ENCODE data around the gene PRKAR1B. TPM values are rescaled to one million over a fixed set of nuclear protein-coding genes. Genes with fewer than 3 reads are reported as not detected.

Gene PRKAR1B
- polyA plus RNA-seq, 1 of the 3 experiments (the other 2 are of a cell fraction), result 63.7 TPM

GRCh38 chr7:504221-505111, 222.6 kb downstream of the PRKAR1B start (continued):
- no peak for TF ChIP-seq TAF1 (IDR thresholded peaks at IDR 0.05; ENCODE audit: borderline replicate concordance, low read depth, low read length)

DNA sequence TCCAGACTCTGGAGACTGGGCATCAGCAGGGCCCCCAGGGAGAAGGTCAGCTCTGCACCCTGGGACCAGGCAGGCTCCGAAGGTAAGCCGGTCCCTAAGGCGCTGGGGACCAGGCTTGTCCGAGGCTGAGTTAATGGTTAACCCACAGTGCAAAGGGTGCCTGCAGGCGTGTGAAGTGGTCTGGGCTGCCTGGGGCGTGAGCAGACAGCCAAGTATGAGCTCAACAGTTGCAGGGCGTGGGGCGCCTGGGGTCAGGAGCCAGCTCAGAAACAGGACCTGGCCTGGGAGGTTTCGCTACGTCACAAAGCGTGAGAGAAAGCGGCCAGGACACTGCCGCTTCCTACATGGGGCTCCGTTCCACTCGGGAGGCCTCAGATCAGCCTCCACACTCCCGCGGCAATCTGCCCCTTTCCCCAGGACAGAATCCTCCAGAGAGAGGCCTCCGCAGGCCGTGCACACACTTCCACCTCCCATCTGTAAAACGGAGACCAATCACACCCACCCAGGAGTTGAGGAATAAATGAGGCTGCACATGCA, 223.4 kb downstream of the PRKAR1B start:
- Histone ChIP-seq H3K27ac (ENCODE audit: low read depth in 2 of 2, low read length in 1 of 2) (no peak overlapping the region), H3K4me1 (ENCODE audit: control insufficient read depth in 1 of 2, insufficient read depth in 2 of 2, low read depth in 1 of 2, low read length in 1 of 2) (no peaks in the 10 kb centered on the region), H3F3A (replicated peaks; ENCODE audit: insufficient read depth) (peaks cover 24% of the 10 kb centered on the region), H3K4me2 (no peak overlapping the region), H4K20me1 (ENCODE audit: insufficient read depth) (peaks cover 83% of the 10 kb centered on the region), H3K27me3 (ENCODE audit: insufficient read depth) (no peaks in the 10 kb centered on the region), H3K79me2 (ENCODE audit: insufficient read depth) (peaks cover 63% of the 10 kb centered on the region), H3K9me3 (no peaks in the 10 kb centered on the region), H3K36me3 (replicated peaks in 1 of 2; ENCODE audit: control insufficient read depth in 1 of 2, insufficient read depth in 2 of 2, low read length in 1 of 2) (peaks cover 22 to 49% of the 10 kb centered on the region in 2 experiments), H3K9ac (no peak overlapping the region), H3K4me3 (ENCODE audit: low read depth in 2 of 2, low read length in 1 of 2) (no peak overlapping the region), H2AFZ (ENCODE audit: low read depth) (no peak overlapping the region), H3K9me2 (no peaks in the 10 kb centered on the region)
- TF ChIP-seq MEF2A (IDR thresholded peaks at IDR 0.05; ENCODE audit: borderline replicate concordance, low read depth), result no peak
- TF ChIP-seq CHD2 (IDR thresholded peaks at IDR 0.05; ENCODE audit: low read length, partially characterized antibody), result no peak
- no peak for TF ChIP-seq TCF12 (IDR thresholded peaks at IDR 0.05)
- no peak for TF ChIP-seq SMC3 (IDR thresholded peaks at IDR 0.05; ENCODE audit: low read depth, low read length)
- no peak for TF ChIP-seq POLR2AphosphoS5 (IDR thresholded peaks at IDR 0.05; ENCODE audit: low read depth, low read length)
- no peak for TF ChIP-seq JUND (IDR thresholded peaks at IDR 0.05)
- CTCF ChIA-PET, result interaction anchor here (0.6 to 1.0 kb wide), 2 partner anchors 46 to 170 kb away, joined by 3 read pairs; no protein-coding TSS in a partner anchor
- no peak for DNase-seq
- POLR2A ChIA-PET, result no interaction called here
- 94% methylated on average over 16 of the region's 20 CpGs for WGBS (ENCODE audit: low lambda C conversion rate)

DNA sequence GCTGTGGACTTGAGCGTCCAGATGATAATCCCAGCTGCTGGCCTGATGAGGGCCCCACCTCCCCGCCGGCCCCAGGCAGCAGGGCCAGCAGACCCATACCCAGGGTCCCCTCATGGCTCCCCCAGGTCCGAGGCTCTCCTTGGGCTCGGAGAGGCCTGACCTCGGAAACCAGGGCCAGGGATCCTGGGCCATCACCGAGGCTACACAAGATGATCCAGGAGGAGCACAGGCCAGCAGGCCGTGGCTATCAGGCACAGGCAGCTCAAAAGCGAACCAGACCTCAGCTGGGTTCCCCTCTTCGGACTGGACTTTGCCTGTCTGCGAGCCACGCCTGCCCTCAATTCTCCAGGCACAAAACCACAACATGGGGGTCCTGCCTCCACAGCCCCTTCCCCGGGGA, 224.8 kb downstream of the PRKAR1B start:
- Histone ChIP-seq H3K36me3 (replicated peaks in 1 of 2; ENCODE audit: control insufficient read depth in 1 of 2, insufficient read depth in 2 of 2, low read length in 1 of 2) (peaks cover 24 to 51% of the 10 kb centered on the region in 2 experiments), H3K4me2 (no peak overlapping the region), H3K4me3 (ENCODE audit: low read depth in 2 of 2, low read length in 1 of 2) (no peak overlapping the region), H3K9me3 (no peaks in the 10 kb centered on the region), H3K4me1 (ENCODE audit: control insufficient read depth in 1 of 2, insufficient read depth in 2 of 2, low read depth in 1 of 2, low read length in 1 of 2) (no peaks in the 10 kb centered on the region), H3F3A (replicated peaks; ENCODE audit: insufficient read depth) (peaks cover 37% of the 10 kb centered on the region), H3K79me2 (ENCODE audit: insufficient read depth) (peaks cover 59% of the 10 kb centered on the region), H3K27ac (ENCODE audit: low read depth in 2 of 2, low read length in 1 of 2) (no peak overlapping the region), H3K9me2 (no peaks in the 10 kb centered on the region), H2AFZ (ENCODE audit: low read depth) (no peak overlapping the region), H4K20me1 (ENCODE audit: insufficient read depth) (peaks cover 82% of the 10 kb centered on the region), H3K9ac (no peak overlapping the region), H3K27me3 (ENCODE audit: insufficient read depth) (no peaks in the 10 kb centered on the region)
- POLR2A ChIA-PET, result no interaction called here
- DNase-seq, result no peak
- CTCF ChIA-PET, result no interaction called here
- TF ChIP-seq SIN3A (IDR thresholded peaks at IDR 0.05; ENCODE audit: borderline replicate concordance, low read depth, low read length) (no peak), TCF12 (IDR thresholded peaks at IDR 0.05) (no peak), PBX3 (IDR thresholded peaks at IDR 0.05) (no peak), YY1 (IDR thresholded peaks at IDR 0.05; ENCODE audit: low read depth) (no peak), NRF1 (IDR thresholded peaks at IDR 0.05; ENCODE audit: low read depth, low read length) (no peak), ELF1 (IDR thresholded peaks at IDR 0.05) (no peak), IRF3 (IDR thresholded peaks at IDR 0.05; ENCODE audit: low read depth, low read length) (no peak), USF1 (IDR thresholded peaks at IDR 0.05; ENCODE audit: borderline replicate concordance, low read depth) (no peak)
- WGBS (ENCODE audit: low lambda C conversion rate), result 80% methylated on average over 6 of the region's 13 CpGs
